Pulmonary artery endothelial cell (primary cell): Measurements from ENCODE around the gene SYVN1. TPM values are rescaled to one million over a fixed set of nuclear protein-coding genes. Genes with fewer than 3 reads are reported as not detected.
"Not testable (repeated sequence)": the region's sequence is repeated elsewhere in the genome, so short reads cannot be mapped to it uniquely, and the experiment has no call there.

Source experiments
- DNase-seq: peaks from one replicate; pipeline ENCODE4 v3.0.0-alpha.2; 2011; ENCODE audit warnings: low read depth, low spot score
- total RNA-seq: library from RNA; depleted of rRNA; stranded (reverse); fragments of >200 nt; gene quantifications from 2 replicates; pipeline ENCODE4 v1.2.3, GENCODE V29; 2014

SYVN1 gene
- total RNA-seq: 7.1 and 11.4 TPM in 2 replicates

DNA sequence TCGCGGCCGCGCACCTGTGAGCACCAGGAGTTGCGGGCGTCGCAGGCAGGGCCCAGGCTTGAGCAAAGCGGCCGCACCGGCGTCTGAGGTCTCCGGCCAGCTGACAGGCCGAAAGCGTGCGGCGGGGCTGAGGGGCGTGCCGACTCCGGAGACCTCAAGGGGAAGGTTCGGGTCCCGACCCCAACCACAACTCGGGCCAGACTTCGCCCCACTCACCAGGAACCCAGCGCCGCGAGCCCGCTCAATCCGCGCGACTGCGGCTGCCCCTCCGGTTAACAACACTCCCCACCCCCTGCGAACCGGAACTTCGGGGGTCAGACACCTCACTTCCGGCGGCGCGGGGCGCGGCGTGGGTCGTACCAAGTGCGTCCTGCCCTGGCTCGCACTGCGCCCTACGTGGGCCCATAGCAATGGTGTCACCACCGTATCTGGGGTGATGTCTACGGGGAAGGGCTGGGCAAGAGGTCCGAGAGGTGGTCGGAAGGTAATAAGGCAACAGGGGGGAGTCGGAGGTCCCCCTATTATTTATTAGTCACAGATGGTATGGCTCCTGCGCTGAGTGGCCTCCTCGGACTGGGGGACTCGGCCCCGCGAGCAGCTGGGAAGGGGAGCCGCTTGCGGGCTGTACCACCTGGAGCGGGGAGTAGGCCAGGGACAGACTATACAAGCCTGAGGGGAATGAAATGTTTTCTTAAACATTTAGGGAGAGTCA lies at the start of gene SYVN1:
Gene SYVN1, minus strand, starts transcription at position 280 of the 712 bp plus-strand sequence. CDS start 918 bp downstream, outside the sequence.
- DNase-seq: peak; percentile 51

DNA sequence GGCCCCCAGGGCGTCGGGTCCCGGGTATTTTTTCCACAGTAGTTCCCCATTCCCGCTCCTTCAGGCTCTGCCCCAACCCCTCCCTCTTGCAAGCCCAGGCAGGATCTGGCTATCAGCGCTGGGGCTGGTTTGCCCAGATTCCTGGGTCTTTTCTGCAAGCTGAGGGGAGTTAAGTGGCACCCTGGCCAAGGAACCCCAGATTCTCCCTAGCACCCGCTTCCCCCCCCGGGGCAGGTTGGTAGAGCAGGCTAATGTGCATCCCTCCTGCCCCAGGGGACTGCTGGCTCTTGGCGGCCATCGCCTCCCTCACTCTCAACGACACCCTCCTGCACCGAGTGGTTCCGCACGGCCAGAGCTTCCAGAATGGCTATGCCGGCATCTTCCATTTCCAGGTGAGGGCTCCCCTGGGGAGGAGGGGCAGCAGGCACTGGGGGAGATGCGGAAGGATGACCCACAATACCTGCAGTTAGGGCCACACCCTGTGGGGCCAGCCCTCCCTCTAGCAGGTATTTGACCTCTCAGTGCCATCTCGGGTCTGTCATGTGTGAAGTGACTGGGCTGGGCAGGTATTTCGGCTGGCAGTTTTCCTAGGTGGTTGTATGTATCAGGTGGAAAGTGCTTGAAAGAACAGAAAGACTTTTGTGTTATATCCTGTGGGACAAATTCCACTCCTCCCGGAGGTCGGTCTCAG lies 49.0 kb upstream of the SYVN1 start:
- no peak for DNase-seq

DNA sequence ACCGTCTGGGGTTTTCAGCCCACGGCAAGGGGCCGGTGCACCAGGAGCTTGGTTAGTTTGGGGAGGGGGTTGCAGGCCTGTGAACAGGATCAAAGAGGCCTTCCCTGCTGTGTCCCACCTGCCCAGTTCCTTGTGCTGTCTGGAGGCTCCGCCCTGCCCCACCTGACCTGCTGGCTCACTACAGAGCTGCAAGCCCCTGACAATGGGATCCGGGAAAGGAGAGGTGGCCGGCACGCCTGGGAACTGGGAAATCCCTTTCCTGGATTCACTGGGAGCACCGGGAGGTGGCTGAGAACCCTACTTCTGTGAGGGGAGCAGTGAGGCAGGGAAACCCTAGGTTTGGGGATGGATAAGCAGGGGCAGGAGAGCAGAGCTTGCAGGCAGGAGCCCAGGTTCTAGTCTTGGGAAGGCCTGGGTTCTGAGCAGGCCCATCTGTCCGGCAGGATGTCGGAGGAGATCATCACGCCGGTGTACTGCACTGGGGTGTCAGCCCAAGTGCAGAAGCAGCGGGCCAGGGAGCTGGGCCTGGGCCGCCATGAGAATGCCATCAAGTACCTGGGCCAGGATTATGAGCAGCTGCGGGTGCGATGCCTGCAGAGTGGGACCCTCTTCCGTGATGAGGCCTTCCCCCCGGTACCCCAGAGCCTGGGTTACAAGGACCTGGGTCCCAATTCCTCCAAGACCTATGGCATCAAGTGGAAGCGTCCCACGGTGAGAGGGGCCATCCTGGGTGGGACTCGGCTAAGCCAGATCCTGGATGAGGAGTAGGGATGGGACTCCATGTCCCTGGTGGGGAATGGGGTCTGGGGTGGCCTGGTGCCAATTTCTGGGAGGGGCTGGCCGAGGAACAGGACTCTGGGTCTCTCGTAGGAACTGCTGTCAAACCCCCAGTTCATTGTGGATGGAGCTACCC lies 48.2 kb upstream of the SYVN1 start:
- no peak for DNase-seq

DNA sequence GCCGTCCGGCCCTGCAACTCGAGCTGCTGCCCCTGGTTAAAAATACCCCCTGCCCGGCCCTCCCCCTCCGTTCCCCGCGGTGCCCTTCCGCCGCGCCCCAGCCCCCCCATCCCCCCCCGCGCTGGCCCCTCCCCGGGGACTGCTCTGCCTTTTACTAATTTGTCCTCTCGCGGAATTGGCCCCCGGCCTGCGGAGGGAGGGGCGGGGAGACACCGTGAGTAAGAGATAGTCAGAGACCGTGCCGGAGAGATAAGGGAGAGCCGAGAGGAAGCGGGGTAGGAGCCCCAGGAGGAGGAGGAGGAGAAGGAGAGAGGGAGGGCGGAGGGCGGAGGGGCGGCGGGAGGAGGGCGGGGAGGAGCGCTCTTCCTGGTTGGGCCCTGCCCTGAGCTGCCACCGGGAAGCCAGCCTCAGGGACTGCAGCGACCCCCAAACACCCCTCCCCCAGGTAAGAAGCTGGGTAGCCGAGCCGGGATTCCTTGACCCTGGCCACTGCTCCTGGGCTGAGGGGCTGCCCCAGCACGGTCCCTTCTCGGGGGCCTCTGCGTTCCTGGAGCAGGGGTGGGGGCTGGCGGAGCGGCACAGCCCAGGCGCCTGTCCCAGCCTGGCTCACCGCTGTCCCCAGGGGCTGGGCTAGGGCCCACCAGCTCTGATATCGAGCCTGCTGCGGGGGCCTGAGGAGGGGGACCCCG lies 47.4 kb upstream of the SYVN1 start, which contains the start of gene CAPN1:
Gene CAPN1, plus strand, starts transcription at position 360 of the 689 bp plus-strand sequence. CDS start 774 bp downstream, outside the sequence.
- peak; percentile 49 for DNase-seq

DNA sequence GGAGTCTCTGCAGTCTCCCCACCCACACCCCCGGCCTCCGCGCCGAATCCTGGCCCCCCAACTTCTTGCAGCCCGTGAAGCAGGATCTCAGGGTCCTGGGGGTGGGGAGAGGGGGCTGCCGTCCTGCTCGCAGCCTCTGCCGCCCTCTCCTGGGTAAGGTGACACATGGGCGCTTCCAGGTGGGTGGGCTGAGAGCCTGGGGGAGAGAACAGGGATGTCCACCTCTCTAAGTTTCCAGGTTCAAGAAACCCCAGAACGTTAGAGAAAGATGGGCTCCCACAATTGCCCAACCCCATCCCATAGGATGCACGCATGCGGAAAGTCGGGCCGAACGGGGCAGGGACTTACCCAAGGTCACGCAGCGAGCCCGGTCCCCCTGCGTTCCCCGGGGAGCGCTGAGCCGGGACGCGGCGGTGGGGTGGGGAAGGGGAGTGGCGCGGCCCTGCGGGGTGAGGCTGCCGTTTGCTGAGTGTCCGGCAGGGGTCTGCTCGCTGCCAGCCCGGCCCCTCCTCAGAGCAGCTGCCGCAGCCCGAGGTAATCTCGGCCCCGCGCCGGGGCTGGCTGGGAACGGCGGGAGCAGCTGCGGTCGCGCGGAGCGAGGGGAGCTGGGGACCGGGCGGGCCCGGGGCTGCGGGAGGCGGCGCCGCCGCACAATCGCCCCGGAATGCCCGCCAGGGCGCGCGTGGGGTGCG lies 46.7 kb upstream of the SYVN1 start:
- no peak for DNase-seq

DNA sequence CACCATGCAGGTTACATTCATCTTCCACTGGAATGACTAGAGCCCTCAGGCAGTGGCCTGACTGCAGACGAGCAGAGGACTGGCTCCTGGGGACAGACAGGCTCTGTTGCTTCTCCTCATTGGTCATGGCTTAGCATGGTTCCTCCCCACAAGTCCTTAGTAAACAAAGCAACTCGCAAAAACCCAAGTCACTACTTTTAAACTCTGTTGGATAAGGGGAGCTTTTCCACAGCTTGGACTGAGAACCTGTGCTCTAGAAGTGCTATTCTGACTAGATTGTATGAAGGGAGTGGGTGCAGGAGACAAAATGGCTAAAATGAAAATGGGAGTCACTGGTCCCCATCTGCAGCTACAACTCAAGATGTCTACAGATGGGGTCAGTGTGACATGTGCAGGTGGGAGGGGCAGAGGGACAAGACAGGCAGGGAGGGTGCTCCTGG lies 40.3 kb upstream of the SYVN1 start:
- not testable (repeated sequence) for DNase-seq

DNA sequence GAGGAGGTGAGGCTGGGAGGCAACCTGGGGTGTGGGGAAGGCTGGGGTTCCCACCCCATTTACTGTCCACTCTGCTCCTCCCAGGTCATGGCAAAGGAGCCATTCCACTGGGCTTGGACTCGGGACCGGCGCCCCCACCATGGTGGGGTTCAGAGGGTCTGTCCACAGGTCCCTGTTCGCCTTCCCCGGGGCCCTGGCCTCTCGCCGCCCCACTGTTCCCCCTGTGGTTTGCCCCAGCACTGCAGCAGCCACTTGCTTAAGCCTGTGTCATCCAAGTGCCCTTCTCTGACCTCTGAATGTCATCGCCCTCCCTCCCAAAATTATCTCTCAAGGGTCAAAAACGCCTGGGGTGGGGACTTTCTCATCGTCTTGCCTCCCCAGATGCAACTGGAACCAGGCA lies 38.3 kb upstream of the SYVN1 start:
- DNase-seq: no peak

DNA sequence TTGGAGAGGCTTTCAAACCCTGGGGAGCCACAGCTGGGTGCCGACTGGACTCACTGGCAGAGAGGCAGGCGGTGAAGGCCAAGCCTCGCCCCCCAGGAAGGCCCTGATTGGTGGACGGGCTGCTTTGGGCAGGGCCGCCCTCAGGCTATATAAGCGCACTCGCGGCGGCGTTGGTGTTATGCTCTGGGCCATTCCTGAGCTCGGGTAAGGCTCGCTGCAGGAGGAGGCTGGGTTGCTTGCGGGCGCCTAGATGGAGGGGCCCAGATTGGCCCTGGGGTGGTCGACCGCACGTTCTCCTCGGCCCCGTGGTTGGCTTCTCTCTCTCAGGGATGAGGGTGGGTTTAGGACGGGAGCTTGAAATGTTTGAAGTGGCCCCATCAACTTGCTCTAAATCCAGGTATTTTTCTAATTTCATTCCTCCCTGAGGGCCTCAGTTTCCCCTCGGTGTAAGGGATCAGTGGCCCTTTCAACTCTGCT lies 35.8 kb upstream of the SYVN1 start, which contains the start of gene SPDYC:
Gene SPDYC, plus strand, starts transcription at position 176 of the 477 bp plus-strand sequence. CDS start 1,125 bp downstream, outside the sequence.
- no peak for DNase-seq

DNA sequence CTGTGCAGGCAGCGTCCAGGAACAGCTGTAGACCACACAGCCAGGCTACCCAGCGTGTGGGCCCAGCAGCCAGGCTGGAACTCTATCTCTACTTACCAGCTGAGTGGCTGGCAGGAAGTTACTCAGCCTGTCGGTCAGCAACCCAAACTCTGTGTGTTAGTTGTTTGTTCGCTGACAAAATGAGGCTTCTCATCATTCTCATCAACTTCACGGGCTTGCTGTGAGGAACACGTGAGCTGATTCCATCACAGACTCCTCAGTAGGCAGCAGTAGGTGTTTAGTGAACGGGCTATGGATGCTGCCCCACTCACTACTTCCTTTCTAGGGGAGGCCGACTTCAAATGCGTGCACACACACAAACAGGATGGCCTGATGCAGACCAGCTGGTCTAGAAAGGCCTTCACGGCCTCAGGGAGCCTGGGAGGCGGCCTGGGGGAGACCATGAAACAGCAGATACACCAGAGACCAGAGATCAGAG lies 34.9 kb upstream of the SYVN1 start:
- DNase-seq: peak; percentile 73

DNA sequence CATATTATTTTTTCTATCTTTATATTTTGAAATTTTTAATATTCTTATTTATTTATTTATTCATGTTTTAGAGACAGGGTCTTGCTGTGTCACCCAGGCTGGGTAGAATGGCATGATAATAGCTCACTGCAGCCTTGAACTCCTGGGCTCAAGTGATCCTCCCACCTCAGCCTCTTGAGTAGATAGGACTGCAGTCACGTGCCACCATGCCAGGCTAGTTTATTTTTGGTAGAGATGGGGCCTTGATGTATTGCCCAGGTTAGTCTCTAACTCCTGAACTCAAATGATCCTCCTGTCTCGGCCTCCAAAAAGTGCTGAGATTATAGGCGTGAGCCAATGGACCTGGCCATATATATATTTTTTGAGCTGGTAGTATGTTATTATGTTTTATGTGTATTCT lies 33.3 kb upstream of the SYVN1 start:
- no peak for DNase-seq

DNA sequence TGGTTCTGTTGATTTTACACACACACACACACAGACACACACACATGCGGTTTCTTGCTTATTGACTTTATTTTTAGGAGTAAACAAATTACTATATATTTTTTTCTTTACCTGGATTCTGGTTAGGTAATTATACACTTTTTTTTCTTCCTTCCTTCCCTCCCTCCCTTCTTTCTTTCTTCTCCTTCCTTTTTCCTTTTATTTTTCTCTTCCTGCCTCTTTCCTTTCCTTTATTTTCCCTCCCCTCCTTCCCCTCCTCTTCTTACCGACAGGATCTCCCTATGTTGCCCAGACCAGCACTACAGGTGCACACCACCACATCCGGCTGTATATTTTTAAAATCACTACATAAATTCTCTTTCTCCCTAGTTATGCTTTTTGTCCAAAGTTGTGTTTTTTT lies 32.6 kb upstream of the SYVN1 start:
- no peak for DNase-seq

DNA sequence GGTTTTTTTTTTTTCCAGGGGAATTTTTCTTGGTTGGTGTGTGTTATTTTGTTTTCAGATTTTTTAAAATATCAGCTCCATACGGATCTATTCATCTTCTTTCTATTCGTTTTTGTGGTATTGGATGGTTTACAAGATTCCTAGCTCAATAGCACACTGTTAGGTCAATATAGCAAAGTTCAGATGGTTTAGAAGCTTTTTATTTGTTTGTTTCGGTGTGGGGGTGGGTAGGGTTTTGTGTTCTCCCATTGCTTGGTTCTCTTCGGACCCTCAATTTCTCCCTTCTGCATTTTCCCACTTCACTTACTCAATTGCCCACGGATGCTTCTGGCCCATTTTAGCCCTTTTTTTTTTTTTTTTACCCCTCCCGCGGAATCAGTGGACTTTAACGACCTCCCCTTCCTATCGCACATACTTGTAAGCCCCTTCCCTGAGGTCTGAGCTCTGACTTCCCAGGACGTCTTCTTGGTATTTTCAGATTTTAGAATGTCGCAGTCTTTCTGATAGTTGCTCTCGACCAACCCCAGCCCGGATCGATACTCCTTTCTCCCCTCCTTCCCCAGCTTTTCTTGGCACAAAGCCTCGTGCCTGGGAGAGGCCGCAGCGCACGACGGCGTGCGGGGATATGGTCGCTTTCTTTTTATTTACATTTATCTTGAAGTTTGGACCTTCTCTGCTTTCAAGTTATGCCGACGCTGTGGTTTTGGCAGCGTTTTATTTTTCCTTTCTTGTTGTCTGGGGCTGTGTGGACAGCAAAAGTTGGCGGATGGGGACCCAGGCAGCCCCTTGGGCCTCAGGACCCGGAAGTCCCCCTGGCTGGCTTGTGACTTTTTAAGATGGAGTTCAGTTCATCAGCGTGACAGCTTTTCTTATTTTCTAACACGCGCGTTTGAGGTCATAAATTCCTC lies 31.3 kb upstream of the SYVN1 start:
- no peak for DNase-seq

DNA sequence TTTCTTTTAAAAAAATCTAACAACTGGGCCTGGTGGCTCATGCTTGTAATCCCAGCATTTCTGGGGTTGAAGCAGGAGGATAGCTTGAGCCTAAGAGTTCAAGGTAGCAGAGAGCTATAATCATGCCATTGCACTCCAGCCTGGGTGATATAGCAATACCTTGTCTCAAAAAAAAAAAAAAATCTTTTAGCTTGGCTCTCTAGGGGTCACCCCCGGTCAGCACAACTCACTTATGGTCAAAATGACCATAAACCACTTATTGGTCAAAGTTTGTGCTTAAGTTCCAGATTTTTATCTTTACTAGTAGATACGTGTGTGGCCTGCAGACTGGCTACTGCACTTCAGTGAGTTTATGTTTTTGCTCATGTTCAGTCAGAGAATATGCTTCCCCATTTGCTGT lies 29.4 kb upstream of the SYVN1 start:
- DNase-seq: no peak

DNA sequence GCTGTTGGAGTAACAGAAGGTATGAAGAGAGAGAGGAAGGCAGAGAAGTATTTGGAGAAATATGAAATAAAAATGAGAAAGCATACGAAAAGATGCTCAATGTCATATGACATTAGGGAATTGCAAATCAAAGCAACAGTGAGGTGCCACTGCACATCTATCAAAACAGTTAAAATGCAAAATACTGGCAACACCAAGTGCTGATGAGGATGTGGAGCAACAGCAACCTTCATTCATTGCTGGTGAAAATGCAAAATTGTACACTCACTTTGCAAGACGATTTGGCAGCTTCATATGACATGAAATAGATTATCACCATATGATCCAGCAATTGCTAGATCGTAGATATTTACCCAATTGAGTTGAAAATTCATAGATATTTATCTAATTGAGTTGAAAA lies 26.3 kb upstream of the SYVN1 start:
- DNase-seq: no peak

DNA sequence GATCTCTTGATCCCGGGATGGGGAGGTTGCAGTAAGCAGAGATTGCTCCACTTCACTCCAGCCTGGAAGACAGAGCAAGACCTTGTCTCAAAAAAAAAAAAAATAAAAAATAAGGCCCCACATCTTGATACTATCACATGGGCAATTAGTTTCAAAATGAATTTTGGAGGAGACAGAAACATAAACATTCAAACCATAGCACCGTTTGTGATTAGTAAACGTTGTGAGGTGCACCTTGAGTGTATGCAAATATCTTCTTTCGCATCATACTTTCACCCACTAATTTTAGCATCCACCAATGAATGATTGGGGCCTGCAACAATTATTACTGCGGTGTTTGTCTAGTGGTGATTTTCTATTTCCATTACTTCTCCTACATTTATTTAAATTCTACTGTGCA lies 24.7 kb upstream of the SYVN1 start:
- no peak for DNase-seq

DNA sequence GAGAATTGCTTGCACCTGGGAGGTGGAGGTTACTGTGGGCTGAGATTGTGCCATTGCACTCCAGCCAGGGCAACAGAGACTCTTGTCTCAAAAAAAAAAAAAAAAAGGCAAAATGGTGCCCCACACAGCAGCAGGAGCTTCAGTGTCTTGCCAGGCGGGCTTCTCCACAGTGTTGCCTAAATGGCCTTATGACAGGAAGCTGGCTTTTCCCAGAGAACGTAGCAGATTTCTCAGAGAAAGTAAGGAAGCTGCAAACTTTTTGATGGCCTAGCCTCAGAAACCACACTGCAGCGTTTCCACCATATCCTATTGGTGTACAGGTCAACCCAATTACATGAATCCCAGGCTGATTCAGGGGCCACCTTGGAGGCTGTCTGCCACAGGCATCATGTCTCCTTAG lies 23.0 kb upstream of the SYVN1 start:
- no peak for DNase-seq

DNA sequence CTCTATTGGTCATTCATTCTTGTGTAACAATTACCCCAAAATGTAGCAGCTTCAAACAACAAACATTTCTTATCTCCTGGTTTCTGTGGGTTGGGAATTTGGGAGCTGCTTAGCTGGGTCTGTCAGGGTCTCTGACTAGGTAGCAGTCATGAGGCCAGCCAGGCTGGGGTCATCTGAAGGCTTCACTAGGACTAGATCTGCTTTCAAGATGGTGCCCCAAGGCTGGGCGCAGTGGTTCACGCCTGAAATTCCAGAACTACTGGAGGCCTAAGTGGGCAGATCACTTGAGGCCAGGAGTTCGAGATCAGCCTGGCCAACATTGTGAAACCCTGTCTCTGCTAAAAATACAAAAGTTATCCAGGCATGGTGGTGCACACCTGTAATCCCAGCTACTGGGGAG lies 22.6 kb upstream of the SYVN1 start:
- DNase-seq: no peak

DNA sequence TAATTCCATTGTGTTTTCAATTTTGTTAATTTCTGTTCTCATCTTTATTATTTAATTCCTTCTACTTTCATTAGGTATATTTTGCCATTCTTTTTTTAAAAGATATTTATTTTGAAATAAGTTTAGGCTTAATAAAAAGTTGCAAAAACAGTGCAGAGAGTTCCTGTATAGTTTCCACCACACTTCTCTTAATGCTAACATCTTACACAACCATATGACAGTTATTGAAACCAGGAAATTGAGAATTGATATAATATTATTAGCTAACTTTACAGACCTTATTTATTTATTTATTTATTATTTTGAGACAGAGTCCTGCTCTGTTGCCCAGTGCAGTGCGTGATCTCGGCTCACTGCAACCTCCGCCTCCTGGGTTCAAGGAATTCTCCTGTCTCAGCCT lies 21.9 kb upstream of the SYVN1 start:
- no peak for DNase-seq

DNA sequence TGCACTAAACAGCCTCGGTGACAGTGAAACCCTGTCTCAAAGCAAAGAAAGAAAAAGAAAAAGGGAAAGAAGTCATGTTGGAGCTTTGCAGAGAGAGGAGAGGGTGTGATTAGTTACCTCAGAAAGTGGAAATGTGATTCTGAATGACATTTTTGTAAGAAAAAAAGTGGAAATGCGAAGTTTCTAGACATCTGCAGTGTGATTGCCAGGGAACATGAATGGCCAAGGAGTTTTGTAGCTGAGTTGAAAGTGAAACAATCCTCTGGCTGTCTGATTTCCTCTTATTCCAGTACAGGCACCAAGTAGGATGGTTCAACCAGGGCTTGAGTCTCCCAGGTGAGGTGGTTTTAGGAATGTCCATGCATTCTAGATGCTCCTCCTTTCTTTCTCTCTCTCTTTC lies 17.8 kb upstream of the SYVN1 start:
- no peak for DNase-seq
